KBM-7 (cell line): ENCODE results near the gene MYO15B.
A peak's percentile ranks its signal among the peaks of the same experiment; 100 is the strongest.

Experiments
- DNase-seq: peaks from one replicate; pipeline ENCODE4 v3.0.0-alpha.2; 2015
- in situ Hi-C: fragments of 300-500 bp; cut with MboI; formaldehyde crosslinking; loops from 2 replicates; pipeline ENCODE4 v1.14.3; 2020; ENCODE audit warnings: low sequenced_read_pairs, low pct_unique_long_range_greater_than_20kb, mixed read lengths

MYO15B gene

GRCh38 chr17:75587675-75588595 lies at the start of gene MYO15B:
Gene MYO15B (plus strand): TSS chr17:75587800. CDS start chr17:75588058, 258 bp downstream.
- in situ Hi-C loops = no loop called here
- DNase-seq = peak; percentile 80

GRCh38 chr17:75539967-75540729 lies 47.5 kb upstream of the MYO15B start:
- DNase-seq = no peak
- in situ Hi-C loops = no loop called here

- in situ Hi-C loops = no loop called here
- DNase-seq = no peak
These were observed 46.6 kb upstream of the MYO15B start for GRCh38 chr17:75540923-75541503.

GRCh38 chr17:75542229-75542628 lies 45.4 kb upstream of the MYO15B start:
- in situ Hi-C loops = no loop called here
- no peak for DNase-seq

- in situ Hi-C loops = no loop called here
- DNase-seq = no peak
These were observed 44.8 kb upstream of the MYO15B start for GRCh38 chr17:75542728-75543336.

GRCh38 chr17:75544250-75544649 lies 43.4 kb upstream of the MYO15B start:
- peak; percentile 26 for DNase-seq
- in situ Hi-C loops = no loop called here

GRCh38 chr17:75546181-75546580 lies 41.4 kb upstream of the MYO15B start:
- in situ Hi-C loops = no loop called here

GRCh38 chr17:75547091-75547490 lies 40.5 kb upstream of the MYO15B start:
- no peak for DNase-seq
- in situ Hi-C loops = no loop called here

More at GRCh38 chr17:75546181-75546580, 41.4 kb upstream of the MYO15B start:
- no peak for DNase-seq

- in situ Hi-C loops = no loop called here
- no peak for DNase-seq
These were observed 38.8 kb upstream of the MYO15B start for GRCh38 chr17:75548813-75549212.

- no peak for DNase-seq
- in situ Hi-C loops = no loop called here
These were observed 38.1 kb upstream of the MYO15B start for GRCh38 chr17:75549246-75550138.

- DNase-seq = no peak
- in situ Hi-C loops = no loop called here
These were observed 37.5 kb upstream of the MYO15B start for GRCh38 chr17:75550139-75550465.

- no peak for DNase-seq
- in situ Hi-C loops = no loop called here
These were observed 36.3 kb upstream of the MYO15B start for GRCh38 chr17:75551266-75551665.

GRCh38 chr17:75552425-75553294 lies 34.9 kb upstream of the MYO15B start:
- in situ Hi-C loops = no loop called here
- no peak for DNase-seq

- in situ Hi-C loops = no loop called here
- peak; percentile 53 for DNase-seq
These were observed 34.1 kb upstream of the MYO15B start for GRCh38 chr17:75553295-75554110.

- DNase-seq = no peak
- in situ Hi-C loops = no loop called here
These were observed 31.9 kb upstream of the MYO15B start for GRCh38 chr17:75555679-75556153.

- in situ Hi-C loops = no loop called here
- DNase-seq = no peak
These were observed 30.3 kb upstream of the MYO15B start for GRCh38 chr17:75557075-75557851.
